Esophagus squamous epithelium (tissue), 4 donors: ENCODE data around the gene P2RX2.

Source experiments
- POLR2A ChIP-seq, 4 donors: fragments of 450-650 bp; IDR thresholded peaks; one replicate each; pipeline ENCODE4 v1.6.1; 2017; ENCODE audit warnings: antibody characterized with exemption in 4 of 4, mild to moderate bottlenecking in 4 of 4, moderate library complexity in 3 of 4
- TF ChIP-seq, protein P1 (sequence below), 6 experiments: fragments of 450-650 bp in 4 of 6; fragments of 200-600 bp in 2 of 6; sonication (generic) in 2 of 6; IDR thresholded peaks; one replicate each; pipeline ENCODE4 v1.5.1; 2016 to 2019; ENCODE audit warnings: antibody characterized with exemption in 6 of 6, mild to moderate bottlenecking in 4 of 6, moderate library complexity in 4 of 6

DNA sequence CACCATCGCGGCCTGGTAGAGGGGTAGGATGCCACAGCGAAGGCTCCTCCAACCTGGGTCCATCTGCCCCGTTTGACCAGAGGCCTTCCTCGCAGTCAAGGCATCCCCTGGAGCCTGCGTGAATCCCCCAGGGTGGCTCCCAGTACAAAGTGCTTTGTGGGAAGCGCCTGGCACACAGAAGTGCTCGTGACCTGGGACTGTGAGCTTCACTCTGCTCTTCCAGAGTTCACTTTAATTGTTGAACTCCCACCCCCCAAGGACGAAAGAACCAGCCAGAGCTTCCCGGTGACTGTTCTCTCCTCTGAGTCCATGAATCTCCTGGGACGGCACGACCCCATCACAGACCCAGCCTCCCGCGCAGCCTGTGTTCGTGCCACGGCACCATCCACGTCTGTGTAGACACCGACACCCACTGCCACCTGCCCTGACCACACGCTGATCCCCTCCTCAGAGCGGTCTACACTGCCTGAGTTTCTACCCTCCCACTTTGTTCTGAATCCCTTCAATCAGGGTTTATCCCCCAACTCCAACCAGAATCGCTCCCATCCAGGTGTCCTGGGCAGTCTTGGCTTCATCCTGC, 15.9 kb downstream of the P2RX2 start:
- TF ChIP-seq, protein P1, sequence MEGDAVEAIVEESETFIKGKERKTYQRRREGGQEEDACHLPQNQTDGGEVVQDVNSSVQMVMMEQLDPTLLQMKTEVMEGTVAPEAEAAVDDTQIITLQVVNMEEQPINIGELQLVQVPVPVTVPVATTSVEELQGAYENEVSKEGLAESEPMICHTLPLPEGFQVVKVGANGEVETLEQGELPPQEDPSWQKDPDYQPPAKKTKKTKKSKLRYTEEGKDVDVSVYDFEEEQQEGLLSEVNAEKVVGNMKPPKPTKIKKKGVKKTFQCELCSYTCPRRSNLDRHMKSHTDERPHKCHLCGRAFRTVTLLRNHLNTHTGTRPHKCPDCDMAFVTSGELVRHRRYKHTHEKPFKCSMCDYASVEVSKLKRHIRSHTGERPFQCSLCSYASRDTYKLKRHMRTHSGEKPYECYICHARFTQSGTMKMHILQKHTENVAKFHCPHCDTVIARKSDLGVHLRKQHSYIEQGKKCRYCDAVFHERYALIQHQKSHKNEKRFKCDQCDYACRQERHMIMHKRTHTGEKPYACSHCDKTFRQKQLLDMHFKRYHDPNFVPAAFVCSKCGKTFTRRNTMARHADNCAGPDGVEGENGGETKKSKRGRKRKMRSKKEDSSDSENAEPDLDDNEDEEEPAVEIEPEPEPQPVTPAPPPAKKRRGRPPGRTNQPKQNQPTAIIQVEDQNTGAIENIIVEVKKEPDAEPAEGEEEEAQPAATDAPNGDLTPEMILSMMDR (IDR thresholded peaks at IDR 0.05) = no peak
- TF ChIP-seq POLR2A (IDR thresholded peaks at IDR 0.05) = no peak
